ENCODE measurements around the gene DCHS1. TPM values are rescaled to one million over a fixed set of nuclear protein-coding genes. Genes with fewer than 3 reads are reported as not detected.

Gene DCHS1
- total and polyA plus RNA-seq, 2 experiments from 2014 or later, result 1.1 to 6.4 TPM

DNA sequence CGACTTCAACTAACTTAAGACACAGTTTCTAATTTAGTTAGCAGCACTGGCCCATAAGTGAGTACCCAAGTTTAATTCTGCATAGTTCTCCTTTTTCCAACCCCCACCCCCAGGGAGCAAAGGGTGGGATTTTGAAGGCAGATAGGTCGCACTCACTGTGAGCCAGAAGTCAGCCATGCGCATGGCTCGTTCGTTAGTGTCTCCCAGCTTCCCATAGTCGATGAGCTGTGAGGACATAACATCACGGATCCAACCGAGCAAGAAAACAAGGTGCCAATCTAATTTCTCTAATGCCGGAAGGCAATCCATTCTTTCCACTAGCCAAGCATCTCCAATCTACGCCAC lies 27.0 kb upstream of the DCHS1 start:
- DNase-seq, result no peak
- Histone ChIP-seq H3K4me2 (ENCODE audit: unreplicated experiment) (peak overlapping the region; percentile 100), H3K9ac (peak overlapping the region; percentile 83), H4K20me1 (ENCODE audit: insufficient read depth) (no peaks in the 10 kb centered on the region), H3K27ac (peak overlapping the region; percentile 54), H3K9me3 (ENCODE audit: low read depth) (no peaks in the 10 kb centered on the region), H3F3A (ENCODE audit: insufficient read depth) (peaks cover 26% of the 10 kb centered on the region), H3K9me2 (ENCODE audit: insufficient read depth) (no peaks in the 10 kb centered on the region), H3K27me3 (replicated peaks; ENCODE audit: insufficient read depth) (no peaks in the 10 kb centered on the region), H3K36me3 (ENCODE audit: low read depth) (peaks cover 17% of the 10 kb centered on the region), H3K4me3 (peak overlapping the region; percentile 96), H3K79me2 (ENCODE audit: insufficient read depth) (peaks cover 32% of the 10 kb centered on the region), H3K4me1 (ENCODE audit: insufficient read depth) (peaks cover 15% of the 10 kb centered on the region), H2AFZ (peak overlapping the region; percentile 90)
- 2% methylated on average over 10 of the region's 10 CpGs for WGBS, 2 experiments (ENCODE audit: low coverage in 1 of 2, low lambda C conversion rate in 2 of 2, missing lambda C conversion rate in 2 of 2)
- in situ Hi-C loops (cut with MboI), result no loop called here
- no peak for TF ChIP-seq EZH2phosphoT487 (IDR thresholded peaks at IDR 0.05; ENCODE audit: insufficient read depth, low read depth)
- TF ChIP-seq EZH2 (IDR thresholded peaks at IDR 0.05; ENCODE audit: insufficient read depth, poor library complexity, severe bottlenecking), result no peak

DNA sequence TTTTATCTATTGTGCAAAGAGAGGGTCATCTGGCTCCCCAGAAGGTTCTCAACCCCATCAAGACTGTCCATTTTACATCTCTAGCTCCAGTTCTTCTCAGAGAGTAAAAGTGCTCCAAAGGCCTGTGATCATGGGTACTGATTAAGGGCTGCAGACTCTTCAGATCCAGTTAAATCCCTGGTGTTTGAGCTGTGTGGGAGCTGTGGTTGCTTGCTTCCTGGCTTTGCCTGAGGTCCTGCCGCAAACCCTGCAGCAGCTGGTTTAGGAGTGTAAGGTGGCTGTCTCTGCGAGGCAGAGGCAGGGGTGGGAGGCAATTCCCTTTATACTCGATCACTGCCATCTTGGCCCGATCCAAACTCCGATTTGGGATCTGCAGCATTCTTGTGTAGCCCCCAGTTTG lies 26.3 kb upstream of the DCHS1 start:
- peak overlapping the region; percentile 100 for H3K4me2 ChIP-seq (ENCODE audit: unreplicated experiment)
- TF ChIP-seq EZH2 (IDR thresholded peaks at IDR 0.05; ENCODE audit: insufficient read depth, poor library complexity, severe bottlenecking), result no peak
- no peak for TF ChIP-seq EZH2phosphoT487 (IDR thresholded peaks at IDR 0.05; ENCODE audit: insufficient read depth, low read depth)
- peak overlapping the region; percentile 96 for H3K4me3 ChIP-seq
- peaks cover 32% of the 10 kb centered on the region for H3F3A ChIP-seq (ENCODE audit: insufficient read depth)
- H2AFZ ChIP-seq, result peak overlapping the region; percentile 90
- peak overlapping the region; percentile 83 for H3K9ac ChIP-seq
- peak overlapping the region; percentile 54 for H3K27ac ChIP-seq
- no peaks in the 10 kb centered on the region for H3K9me3 ChIP-seq (ENCODE audit: low read depth)
- 9 to 12% methylated on average over 5 of the region's 5 CpGs for WGBS, 2 experiments (ENCODE audit: low coverage in 1 of 2, low lambda C conversion rate in 2 of 2, missing lambda C conversion rate in 2 of 2)
- peaks cover 32% of the 10 kb centered on the region for H3K79me2 ChIP-seq (ENCODE audit: insufficient read depth)
- H3K36me3 ChIP-seq (ENCODE audit: low read depth), result peaks cover 17% of the 10 kb centered on the region
- DNase-seq, result peak; percentile 53
- H3K4me1 ChIP-seq (ENCODE audit: insufficient read depth), result peaks cover 15% of the 10 kb centered on the region
- no peaks in the 10 kb centered on the region for H4K20me1 ChIP-seq (ENCODE audit: insufficient read depth)
- H3K9me2 ChIP-seq (ENCODE audit: insufficient read depth), result no peaks in the 10 kb centered on the region
- in situ Hi-C loops (cut with MboI), result no loop called here
- H3K27me3 ChIP-seq (replicated peaks; ENCODE audit: insufficient read depth), result no peaks in the 10 kb centered on the region

GRCh38 chr11:6681505-6681904 lies 25.9 kb upstream of the DCHS1 start:
- no peak for DNase-seq
- Histone ChIP-seq H3K4me2 (ENCODE audit: unreplicated experiment) (peak overlapping the region; percentile 100), H4K20me1 (ENCODE audit: insufficient read depth) (no peaks in the 10 kb centered on the region), H3F3A (ENCODE audit: insufficient read depth) (peaks cover 32% of the 10 kb centered on the region), H3K9me2 (ENCODE audit: insufficient read depth) (no peaks in the 10 kb centered on the region), H3K36me3 (ENCODE audit: low read depth) (peaks cover 17% of the 10 kb centered on the region), H3K9ac (peak overlapping the region; percentile 83), H3K4me3 (peak overlapping the region; percentile 96), H3K27ac (no peak overlapping the region), H3K79me2 (ENCODE audit: insufficient read depth) (peaks cover 32% of the 10 kb centered on the region), H3K9me3 (ENCODE audit: low read depth) (no peaks in the 10 kb centered on the region), H3K27me3 (replicated peaks; ENCODE audit: insufficient read depth) (no peaks in the 10 kb centered on the region), H3K4me1 (ENCODE audit: insufficient read depth) (peaks cover 15% of the 10 kb centered on the region), H2AFZ (no peak overlapping the region)
- in situ Hi-C loops (cut with MboI), result no loop called here
- no peak for TF ChIP-seq EZH2phosphoT487 (IDR thresholded peaks at IDR 0.05; ENCODE audit: insufficient read depth, low read depth)
- WGBS, 2 experiments (ENCODE audit: low coverage in 1 of 2, low lambda C conversion rate in 2 of 2, missing lambda C conversion rate in 2 of 2), result 92 to 94% methylated on average over 1 of the region's 1 CpG

- Histone ChIP-seq H3K4me1 (ENCODE audit: insufficient read depth) (peaks cover 10% of the 10 kb centered on the region), H3K27me3 (replicated peaks; ENCODE audit: insufficient read depth) (no peaks in the 10 kb centered on the region), H4K20me1 (ENCODE audit: insufficient read depth) (no peaks in the 10 kb centered on the region), H3K27ac (no peak overlapping the region), H2AFZ (no peak overlapping the region), H3K79me2 (ENCODE audit: insufficient read depth) (peaks cover 21% of the 10 kb centered on the region), H3K36me3 (ENCODE audit: low read depth) (peaks cover 17% of the 10 kb centered on the region), H3K4me3 (no peak overlapping the region), H3F3A (ENCODE audit: insufficient read depth) (peaks cover 32% of the 10 kb centered on the region), H3K9me2 (ENCODE audit: insufficient read depth) (no peaks in the 10 kb centered on the region), H3K9ac (no peak overlapping the region), H3K4me2 (ENCODE audit: unreplicated experiment) (no peak overlapping the region), H3K9me3 (ENCODE audit: low read depth) (no peaks in the 10 kb centered on the region)
- TF ChIP-seq EZH2 (IDR thresholded peaks at IDR 0.05; ENCODE audit: insufficient read depth, poor library complexity, severe bottlenecking), result no peak
- in situ Hi-C loops (cut with MboI), result loop anchor here (10.0 kb wide), 1 partner anchor 142 kb away; no protein-coding TSS in a partner anchor
- 49 to 55% methylated on average over 3 of the region's 3 CpGs for WGBS, 2 experiments (ENCODE audit: low coverage in 1 of 2, low lambda C conversion rate in 2 of 2, missing lambda C conversion rate in 2 of 2)
- DNase-seq, result no peak
Measured at GRCh38 chr11:6677018-6677417, 21.4 kb upstream of the DCHS1 start.

GRCh38 chr11:6674862-6675261 lies 19.3 kb upstream of the DCHS1 start:
- DNase-seq, result no peak
- no peak for TF ChIP-seq EZH2 (IDR thresholded peaks at IDR 0.05; ENCODE audit: insufficient read depth, poor library complexity, severe bottlenecking)
- no peak for TF ChIP-seq EZH2phosphoT487 (IDR thresholded peaks at IDR 0.05; ENCODE audit: insufficient read depth, low read depth)
- no peaks in the 10 kb centered on the region for H3K27me3 ChIP-seq (replicated peaks; ENCODE audit: insufficient read depth)
- WGBS, 2 experiments (ENCODE audit: low coverage in 1 of 2, low lambda C conversion rate in 2 of 2, missing lambda C conversion rate in 2 of 2), result 95 to 98% methylated on average over 4 of the region's 4 CpGs
- no peak overlapping the region for H2AFZ ChIP-seq
- H3K4me1 ChIP-seq (ENCODE audit: insufficient read depth), result no peaks in the 10 kb centered on the region
- no peaks in the 10 kb centered on the region for H4K20me1 ChIP-seq (ENCODE audit: insufficient read depth)
- peaks cover 20% of the 10 kb centered on the region; the same call in 1 of the 2 replicates for H3F3A ChIP-seq (ENCODE audit: insufficient read depth)
- no peak overlapping the region for H3K9ac ChIP-seq
- H3K4me2 ChIP-seq (ENCODE audit: unreplicated experiment), result no peak overlapping the region
- no peak overlapping the region for H3K4me3 ChIP-seq
- H3K9me2 ChIP-seq (ENCODE audit: insufficient read depth), result no peaks in the 10 kb centered on the region
- in situ Hi-C loops (cut with MboI), result loop anchor here (10.0 kb wide), 1 partner anchor 140 kb away; no protein-coding TSS in a partner anchor
- H3K9me3 ChIP-seq (ENCODE audit: low read depth), result no peaks in the 10 kb centered on the region
- H3K36me3 ChIP-seq (ENCODE audit: low read depth), result no peaks in the 10 kb centered on the region
- H3K79me2 ChIP-seq (ENCODE audit: insufficient read depth), result no peaks in the 10 kb centered on the region
- H3K27ac ChIP-seq, result no peak overlapping the region
